NCI-H2107 (cell line): ENCODE results near the gene SYNRG.

Experiments used
- DNase-seq: peaks from one replicate; lab custom pipeline; 2025; lab: John Stamatoyannopoulos, UW

SYNRG gene

GRCh38 chr17:37605813-37606505 lies 3.3 kb downstream of the SYNRG start:
- DNase-seq: no peak

DNA sequence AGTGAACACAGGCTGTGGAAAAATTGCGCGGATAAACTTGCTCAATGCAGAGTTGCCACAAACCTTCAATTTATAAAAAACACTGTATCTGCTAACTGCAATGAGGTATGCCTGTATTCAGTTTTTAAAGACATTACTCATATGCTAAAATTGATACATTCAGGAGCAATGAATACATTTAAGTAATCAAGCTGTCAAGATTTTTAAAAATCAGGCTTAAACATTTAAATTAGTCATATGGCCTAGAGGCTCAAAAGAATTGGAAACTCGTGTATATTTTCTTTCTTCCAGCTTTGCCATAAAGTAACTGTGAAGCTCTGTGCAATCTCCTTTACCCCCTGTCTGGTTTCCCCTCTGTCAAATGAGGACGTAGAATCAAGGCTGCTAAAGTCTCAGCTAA lies 4.1 kb downstream of the SYNRG start:
- no peak for DNase-seq

GRCh38 chr17:37604556-37604955 lies 4.7 kb downstream of the SYNRG start:
- DNase-seq: no peak

- DNase-seq: no peak
Measured at GRCh38 chr17:37598145-37598544, 11.1 kb downstream of the SYNRG start.

DNA sequence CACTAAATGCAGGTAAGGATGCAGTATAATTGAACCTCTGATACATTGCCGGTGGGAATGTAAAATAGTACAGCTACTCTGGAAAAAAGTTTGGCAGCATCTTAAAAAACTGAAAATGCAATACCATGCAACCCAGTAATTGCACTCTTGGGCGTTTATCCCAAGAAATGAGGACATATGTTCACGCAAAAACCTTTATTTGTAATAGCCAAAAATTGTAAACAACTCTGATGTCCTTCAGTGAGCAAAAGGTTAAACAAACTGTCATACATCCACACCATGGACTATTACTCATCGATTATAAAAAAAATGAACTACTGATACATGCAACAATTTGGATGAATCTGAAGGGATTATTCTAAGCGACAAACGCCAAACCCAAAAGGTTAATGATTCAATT lies 16.9 kb downstream of the SYNRG start:
- no peak for DNase-seq

DNA sequence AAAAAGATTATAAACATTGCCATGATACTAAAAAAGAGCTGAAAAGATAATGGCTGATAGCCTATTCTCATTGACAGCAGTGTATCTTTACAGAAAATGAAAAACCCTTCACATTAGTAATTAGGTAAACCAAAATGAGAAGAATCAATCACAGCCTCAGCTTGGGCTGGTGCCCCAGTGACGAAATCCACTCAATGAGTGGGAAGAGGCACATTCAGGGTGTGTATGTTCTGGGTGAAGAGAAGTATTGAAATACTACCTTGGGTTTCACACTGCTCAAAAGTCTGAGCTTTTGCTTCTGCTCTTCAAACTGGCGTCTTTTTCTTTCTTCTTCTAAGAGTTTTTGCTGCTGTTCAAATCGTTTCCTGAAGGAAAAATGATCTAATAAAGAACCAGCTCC lies 24.2 kb downstream of the SYNRG start:
- no peak for DNase-seq

- no peak for DNase-seq
Measured at GRCh38 chr17:37576281-37576680, 32.9 kb downstream of the SYNRG start.

DNA sequence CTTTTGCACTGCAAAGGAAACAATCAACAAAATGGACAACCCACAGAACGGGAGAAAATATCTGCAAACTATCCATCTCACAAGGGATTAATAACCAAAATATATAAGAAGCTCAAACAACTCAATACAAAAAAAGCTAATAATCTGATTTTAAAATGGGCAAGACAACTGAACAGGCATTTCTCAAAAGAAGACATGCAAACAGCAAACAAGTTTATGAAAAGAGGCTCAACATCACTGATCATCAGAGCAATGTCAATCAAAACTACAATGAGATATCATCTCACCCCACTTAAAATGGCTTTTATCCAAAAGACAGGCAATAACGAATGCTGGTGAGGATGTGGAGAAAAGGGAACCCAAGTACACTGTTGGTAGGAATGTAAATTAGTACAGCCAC lies 34.8 kb downstream of the SYNRG start:
- DNase-seq: no peak

DNA sequence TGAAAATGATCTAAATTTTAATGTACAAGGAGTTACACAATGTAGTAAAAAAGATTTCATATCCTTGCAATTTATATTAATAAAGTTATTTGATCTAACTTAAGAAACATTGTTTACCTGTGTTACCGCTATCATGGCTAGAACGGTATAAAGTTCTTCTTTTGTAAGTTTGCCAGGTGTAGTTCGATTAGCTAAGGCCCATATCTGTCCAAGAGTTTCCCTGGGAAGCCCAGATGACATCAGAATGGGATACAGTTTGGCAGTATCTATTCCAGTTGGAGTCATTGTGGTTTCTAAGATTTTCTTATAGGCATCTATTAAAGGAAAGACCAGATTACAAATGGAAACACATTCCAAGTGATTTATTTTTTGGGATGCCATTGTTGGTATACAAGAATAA lies 37.5 kb downstream of the SYNRG start:
- DNase-seq: no peak

- DNase-seq: no peak
Measured at GRCh38 chr17:37570527-37571093, 38.6 kb downstream of the SYNRG start.

DNA sequence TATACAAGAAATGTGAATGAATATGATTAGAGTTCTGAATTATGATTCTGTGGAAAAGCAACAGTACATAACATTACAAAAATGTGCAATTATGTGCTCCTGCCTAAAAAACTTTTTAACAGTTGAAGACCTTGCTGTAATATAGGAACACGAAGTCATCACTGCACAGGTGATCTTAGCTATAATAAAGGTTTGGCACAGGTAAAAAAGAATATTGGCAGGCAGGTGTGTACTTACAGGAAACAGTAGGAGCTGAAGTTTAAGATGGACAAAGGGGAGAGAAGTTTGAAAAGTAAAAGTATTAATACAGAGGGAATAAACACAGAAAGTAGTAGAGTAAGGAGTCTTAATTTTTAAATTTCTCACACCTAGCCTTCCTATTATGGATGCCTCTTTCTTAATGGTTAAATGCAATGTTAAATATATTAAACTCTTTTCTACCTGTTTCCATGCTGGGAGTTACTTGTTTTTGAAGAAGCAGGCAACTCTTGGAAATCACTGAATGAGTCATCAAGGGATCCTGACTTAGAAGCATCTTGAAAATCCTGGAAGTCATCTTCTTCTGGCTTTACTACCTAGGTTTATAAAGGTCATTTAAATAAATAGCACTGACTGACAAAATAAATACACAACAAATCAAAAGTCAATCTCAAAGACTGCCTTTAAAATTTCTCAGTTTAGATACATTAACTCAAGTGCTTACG lies 40.7 kb downstream of the SYNRG start:
- DNase-seq: no peak

DNA sequence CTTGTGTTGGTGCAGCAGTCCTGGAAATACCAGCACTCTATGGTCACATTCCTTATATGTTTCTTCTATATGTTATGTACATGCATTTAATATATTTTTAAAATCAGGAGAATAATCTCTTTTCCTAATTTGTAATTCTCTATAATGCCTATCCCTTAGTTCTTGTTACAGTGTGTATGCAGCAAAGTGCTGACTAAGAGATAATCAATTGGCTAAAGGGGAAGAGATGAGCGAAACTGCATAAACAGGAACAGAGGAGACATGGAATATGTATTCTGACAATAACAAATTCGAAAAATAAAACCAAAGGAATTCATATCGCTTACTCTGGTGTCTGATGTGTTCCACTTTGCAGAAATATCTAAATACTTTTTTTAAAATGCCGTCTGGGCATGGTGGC lies 41.7 kb downstream of the SYNRG start:
- no peak for DNase-seq

DNA sequence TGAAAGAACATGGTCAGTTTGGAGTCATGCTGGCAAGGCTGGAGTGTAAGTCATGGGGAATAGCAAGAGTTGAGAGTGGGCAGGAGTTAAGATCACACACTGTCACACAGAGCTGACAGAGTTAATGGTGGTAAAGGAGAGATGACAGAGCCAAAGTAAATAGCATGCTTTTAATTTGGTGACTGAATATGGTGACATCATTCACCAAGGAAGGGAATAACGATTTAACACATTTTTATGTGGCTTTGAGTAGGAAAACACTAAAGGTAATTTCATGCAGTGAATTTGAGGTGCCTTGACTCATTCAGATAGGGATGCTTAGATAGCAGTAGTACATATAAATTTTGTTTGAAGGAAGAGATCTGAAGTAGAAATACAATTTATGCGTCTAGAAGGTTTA lies 42.1 kb downstream of the SYNRG start:
- no peak for DNase-seq

- DNase-seq: no peak
Measured at GRCh38 chr17:37564252-37564651, 45.0 kb downstream of the SYNRG start.

GRCh38 chr17:37562016-37562745 lies 47.0 kb downstream of the SYNRG start:
- no peak for DNase-seq

DNA sequence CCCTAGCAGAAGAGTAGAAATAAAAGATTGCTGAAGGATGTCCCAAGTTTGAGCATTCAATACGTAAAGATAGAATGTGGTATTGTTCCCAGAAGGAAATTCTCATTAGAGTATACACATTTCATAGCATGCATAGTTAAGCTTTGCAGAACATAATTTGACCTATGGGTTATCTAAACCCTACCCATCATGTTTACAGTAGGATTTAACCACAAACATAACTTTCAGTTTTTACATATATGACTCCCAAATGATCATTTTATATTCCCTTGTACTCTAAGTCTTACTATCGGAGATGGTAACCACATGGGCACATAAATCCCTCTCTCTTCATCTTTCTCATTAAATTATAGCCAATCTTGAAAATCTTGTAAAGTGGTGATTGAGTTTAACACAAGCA lies 50.9 kb downstream of the SYNRG start:
- no peak for DNase-seq

GRCh38 chr17:37557482-37557881 lies 51.7 kb downstream of the SYNRG start:
- DNase-seq: no peak

DNA sequence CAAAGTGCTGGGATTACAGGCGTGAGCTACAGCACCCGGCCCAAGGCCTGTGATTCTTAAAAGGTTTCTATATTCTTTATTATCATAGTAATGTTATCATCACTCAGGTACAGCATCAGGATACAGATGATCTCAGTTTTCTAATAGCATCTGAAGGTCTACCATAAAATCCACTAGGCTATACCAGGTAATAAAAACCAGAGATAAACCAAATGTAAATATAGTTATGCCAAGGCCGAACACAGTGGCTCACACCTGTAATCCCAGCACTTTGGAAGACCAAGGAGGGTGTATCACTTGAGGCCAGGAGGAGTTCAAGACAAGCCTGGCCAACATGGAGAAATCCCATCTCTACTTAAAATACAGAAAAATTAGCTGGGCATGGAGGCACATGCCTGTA lies 53.8 kb downstream of the SYNRG start:
- no peak for DNase-seq

DNA sequence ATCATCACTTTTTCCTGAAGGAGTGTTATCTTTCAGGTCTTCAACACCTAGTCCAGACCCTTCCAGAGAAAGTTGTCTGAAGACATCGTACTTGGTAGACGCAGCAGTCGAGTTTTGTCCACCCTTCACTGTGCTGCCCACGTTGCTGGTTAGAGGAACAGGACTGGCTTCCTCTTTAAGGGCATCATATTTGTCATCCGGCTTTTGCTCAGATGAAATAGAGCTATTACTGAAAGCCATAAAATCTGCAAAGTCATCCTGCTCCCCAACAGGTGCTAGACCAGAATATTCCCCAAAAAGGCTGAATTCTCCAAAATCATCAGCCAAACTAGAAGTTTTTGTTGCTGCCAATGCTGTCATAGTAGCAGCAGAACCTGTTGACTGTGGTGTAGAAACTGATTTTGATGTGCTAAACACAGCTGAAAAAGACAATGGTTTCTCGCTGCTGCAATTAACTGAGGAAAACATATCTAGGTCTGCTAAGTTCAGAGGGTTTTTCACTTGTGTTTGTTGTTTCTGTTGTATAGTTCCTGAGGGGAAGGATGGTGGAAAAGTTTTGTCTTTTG lies 55.7 kb downstream of the SYNRG start:
- DNase-seq: no peak

DNA sequence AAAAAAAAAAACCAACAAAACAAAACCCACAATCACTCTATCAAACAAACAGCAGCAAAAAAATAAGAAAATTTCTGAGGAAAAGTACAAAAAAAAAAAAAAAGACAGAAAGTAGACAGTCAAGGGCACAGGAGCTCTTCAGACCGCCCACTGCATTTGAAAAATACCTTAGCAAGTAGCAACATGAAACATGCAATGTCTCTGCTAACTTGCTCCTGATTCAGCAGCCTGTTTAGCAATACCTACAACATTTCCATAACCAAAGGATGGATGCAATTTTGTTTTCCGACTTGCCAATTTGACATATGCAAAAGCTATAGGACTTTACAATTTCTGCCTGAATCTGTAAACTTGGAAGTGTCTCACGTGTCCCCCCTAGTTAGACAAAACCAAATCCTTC lies 57.4 kb downstream of the SYNRG start:
- DNase-seq: no peak

DNA sequence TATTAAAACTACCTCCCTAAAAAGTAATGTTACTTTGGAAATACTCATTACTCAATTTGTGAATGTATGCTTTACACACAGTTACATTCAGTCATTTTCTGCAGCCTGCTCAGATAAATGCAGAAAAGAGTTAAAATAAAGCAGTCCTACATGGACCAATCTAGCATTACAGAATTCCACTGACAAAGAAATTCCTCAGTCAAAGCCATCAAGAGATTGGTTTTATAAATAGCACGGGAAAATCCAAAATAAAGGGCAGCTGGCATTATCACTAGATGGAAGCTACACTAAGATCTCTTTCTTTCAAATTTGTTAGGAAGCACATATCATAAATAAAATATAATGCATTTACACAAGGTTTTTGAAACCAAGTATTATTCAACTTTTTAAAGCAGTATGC lies 61.2 kb downstream of the SYNRG start:
- DNase-seq: no peak

DNA sequence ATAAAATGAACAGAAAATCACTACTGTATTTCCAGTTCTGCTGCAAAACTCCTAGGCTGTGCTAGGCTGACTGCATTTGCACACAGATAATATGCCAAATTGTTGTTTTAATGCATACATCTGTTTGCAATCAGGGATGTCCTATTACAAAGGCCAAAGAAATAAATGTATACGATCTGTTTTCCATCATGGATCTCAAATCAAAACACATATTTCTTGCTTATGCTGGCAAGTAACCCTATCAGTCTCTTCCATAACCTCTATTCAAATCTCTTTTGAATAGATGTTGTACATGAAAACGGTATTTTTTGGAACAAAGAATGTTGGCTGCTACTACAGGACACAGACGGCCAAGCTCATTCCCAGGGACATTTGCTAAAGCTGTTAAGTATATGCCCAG lies 62.9 kb downstream of the SYNRG start:
- no peak for DNase-seq

GRCh38 chr17:37545486-37545885 lies 63.7 kb downstream of the SYNRG start:
- DNase-seq: no peak
